SK-N-SH treated with all-trans-retinoic acid at 6 μM for 48 hours (cell line): Measurements from ENCODE around the gene TOPBP1.

Experiments used
- ISL1 ChIP-seq: fragments of 250-450 bp; sonication (Bioruptor Pico); IDR thresholded peaks from 2 replicates; pipeline ENCODE4 v2.1.2; 2022; ENCODE audit warnings: mild to moderate bottlenecking, moderate library complexity
- POU6F1 ChIP-seq: fragments of 250-450 bp; sonication (Bioruptor Pico); IDR thresholded peaks from 2 replicates; pipeline ENCODE4 v1.8.0; 2021; ENCODE audit warnings: low read depth, mild to moderate bottlenecking, moderate library complexity, borderline replicate concordance
- PPARA ChIP-seq: fragments of 250-450 bp; sonication (Bioruptor Pico); IDR thresholded peaks from 2 replicates; pipeline ENCODE4 v1.5.0; 2020; ENCODE audit warnings: mild to moderate bottlenecking, borderline replicate concordance
- SNAI2 ChIP-seq: fragments of 250-450 bp; sonication (Bioruptor Pico); IDR thresholded peaks from 2 replicates; pipeline ENCODE4 v1.5.0; 2020; ENCODE audit warnings: mild to moderate bottlenecking, moderate library complexity
- TOX ChIP-seq: fragments of 250-450 bp; sonication (Bioruptor Pico); IDR thresholded peaks from 2 replicates; pipeline ENCODE4 v1.8.0; 2021; ENCODE audit warnings: mild to moderate bottlenecking, moderate library complexity, borderline replicate concordance
- ZFP3 ChIP-seq: fragments of 250-450 bp; sonication (Bioruptor Pico); IDR thresholded peaks from 2 replicates; pipeline ENCODE4 v1.5.0; 2020; ENCODE audit warnings: mild to moderate bottlenecking, moderate library complexity
- TF ChIP-seq, protein P1 (sequence below): fragments of 250-450 bp; sonication (Bioruptor Pico); IDR thresholded peaks from 2 replicates; pipeline ENCODE4 v1.5.1; 2021; ENCODE audit warnings: mild to moderate bottlenecking, moderate library complexity
- TF ChIP-seq, protein P2 (sequence below): fragments of 250-450 bp; sonication (Bioruptor Pico); IDR thresholded peaks from 2 replicates; pipeline ENCODE4 v1.5.0; 2020; ENCODE audit warnings: mild to moderate bottlenecking, moderate library complexity

GRCh38 chr3:133588784-133589465 is 72.8 kb downstream of the TOPBP1 start:
- TF ChIP-seq POU6F1 (no peak), PPARA (CRISPR knock-in tag) (no peak), TOX (CRISPR knock-in tag) (no peak), ZFP3 (CRISPR knock-in tag) (no peak), SNAI2 (CRISPR knock-in tag) (no peak), ISL1 (CRISPR knock-in tag) (no peak)
- TF ChIP-seq, protein P1, sequence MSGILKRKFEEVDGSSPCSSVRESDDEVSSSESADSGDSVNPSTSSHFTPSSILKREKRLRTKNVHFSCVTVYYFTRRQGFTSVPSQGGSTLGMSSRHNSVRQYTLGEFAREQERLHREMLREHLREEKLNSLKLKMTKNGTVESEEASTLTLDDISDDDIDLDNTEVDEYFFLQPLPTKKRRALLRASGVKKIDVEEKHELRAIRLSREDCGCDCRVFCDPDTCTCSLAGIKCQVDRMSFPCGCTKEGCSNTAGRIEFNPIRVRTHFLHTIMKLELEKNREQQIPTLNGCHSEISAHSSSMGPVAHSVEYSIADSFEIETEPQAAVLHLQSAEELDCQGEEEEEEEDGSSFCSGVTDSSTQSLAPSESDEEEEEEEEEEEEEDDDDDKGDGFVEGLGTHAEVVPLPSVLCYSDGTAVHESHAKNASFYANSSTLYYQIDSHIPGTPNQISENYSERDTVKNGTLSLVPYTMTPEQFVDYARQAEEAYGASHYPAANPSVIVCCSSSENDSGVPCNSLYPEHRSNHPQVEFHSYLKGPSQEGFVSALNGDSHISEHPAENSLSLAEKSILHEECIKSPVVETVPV = no peak
- TF ChIP-seq, protein P2, sequence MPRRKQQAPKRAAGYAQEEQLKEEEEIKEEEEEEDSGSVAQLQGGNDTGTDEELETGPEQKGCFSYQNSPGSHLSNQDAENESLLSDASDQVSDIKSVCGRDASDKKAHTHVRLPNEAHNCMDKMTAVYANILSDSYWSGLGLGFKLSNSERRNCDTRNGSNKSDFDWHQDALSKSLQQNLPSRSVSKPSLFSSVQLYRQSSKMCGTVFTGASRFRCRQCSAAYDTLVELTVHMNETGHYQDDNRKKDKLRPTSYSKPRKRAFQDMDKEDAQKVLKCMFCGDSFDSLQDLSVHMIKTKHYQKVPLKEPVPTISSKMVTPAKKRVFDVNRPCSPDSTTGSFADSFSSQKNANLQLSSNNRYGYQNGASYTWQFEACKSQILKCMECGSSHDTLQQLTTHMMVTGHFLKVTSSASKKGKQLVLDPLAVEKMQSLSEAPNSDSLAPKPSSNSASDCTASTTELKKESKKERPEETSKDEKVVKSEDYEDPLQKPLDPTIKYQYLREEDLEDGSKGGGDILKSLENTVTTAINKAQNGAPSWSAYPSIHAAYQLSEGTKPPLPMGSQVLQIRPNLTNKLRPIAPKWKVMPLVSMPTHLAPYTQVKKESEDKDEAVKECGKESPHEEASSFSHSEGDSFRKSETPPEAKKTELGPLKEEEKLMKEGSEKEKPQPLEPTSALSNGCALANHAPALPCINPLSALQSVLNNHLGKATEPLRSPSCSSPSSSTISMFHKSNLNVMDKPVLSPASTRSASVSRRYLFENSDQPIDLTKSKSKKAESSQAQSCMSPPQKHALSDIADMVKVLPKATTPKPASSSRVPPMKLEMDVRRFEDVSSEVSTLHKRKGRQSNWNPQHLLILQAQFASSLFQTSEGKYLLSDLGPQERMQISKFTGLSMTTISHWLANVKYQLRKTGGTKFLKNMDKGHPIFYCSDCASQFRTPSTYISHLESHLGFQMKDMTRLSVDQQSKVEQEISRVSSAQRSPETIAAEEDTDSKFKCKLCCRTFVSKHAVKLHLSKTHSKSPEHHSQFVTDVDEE (CRISPR knock-in tag) = no peak
